ENCODE data around the gene FSTL5.

GRCh38 chr4:161949946-161950725, 213.7 kb downstream of the FSTL5 start:
- TF ChIP-seq, protein P1, sequence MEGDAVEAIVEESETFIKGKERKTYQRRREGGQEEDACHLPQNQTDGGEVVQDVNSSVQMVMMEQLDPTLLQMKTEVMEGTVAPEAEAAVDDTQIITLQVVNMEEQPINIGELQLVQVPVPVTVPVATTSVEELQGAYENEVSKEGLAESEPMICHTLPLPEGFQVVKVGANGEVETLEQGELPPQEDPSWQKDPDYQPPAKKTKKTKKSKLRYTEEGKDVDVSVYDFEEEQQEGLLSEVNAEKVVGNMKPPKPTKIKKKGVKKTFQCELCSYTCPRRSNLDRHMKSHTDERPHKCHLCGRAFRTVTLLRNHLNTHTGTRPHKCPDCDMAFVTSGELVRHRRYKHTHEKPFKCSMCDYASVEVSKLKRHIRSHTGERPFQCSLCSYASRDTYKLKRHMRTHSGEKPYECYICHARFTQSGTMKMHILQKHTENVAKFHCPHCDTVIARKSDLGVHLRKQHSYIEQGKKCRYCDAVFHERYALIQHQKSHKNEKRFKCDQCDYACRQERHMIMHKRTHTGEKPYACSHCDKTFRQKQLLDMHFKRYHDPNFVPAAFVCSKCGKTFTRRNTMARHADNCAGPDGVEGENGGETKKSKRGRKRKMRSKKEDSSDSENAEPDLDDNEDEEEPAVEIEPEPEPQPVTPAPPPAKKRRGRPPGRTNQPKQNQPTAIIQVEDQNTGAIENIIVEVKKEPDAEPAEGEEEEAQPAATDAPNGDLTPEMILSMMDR (IDR thresholded peaks at IDR 0.05), result no peak
- TF ChIP-seq POLR2A (IDR thresholded peaks at IDR 0.05), result no peak
